H9 (cell line): ENCODE data around the gene OR10V1. TPM values are rescaled to one million over a fixed set of nuclear protein-coding genes. Genes with fewer than 3 reads are reported as not detected.

Experiments used
- DNase-seq: peaks from one replicate; pipeline ENCODE4 v3.0.0-alpha.2; 2017
- H2AFZ ChIP-seq: one replicate; pipeline ENCODE4 v1.6.1; 2013; ENCODE audit warnings: mild to moderate bottlenecking, low read length, control low read depth, moderate library complexity
- H2AK5ac ChIP-seq: 2 replicates; pipeline ENCODE4 v1.6.1; 2013; ENCODE audit warnings: low read length, control low read depth, mixed read lengths; ENCODE audit not compliant: insufficient read length
- H2BK120ac ChIP-seq: one replicate; pipeline ENCODE4 v1.6.1; 2013; ENCODE audit warnings: low read depth, mild to moderate bottlenecking, low read length, control low read depth, inconsistent platforms; ENCODE audit not compliant: poor library complexity, severe bottlenecking
- H2BK12ac ChIP-seq: 2 replicates; pipeline ENCODE4 v1.6.1; 2013; ENCODE audit warnings: low read length, control low read depth, mixed read lengths, low read depth; ENCODE audit not compliant: insufficient read length
- H2BK15ac ChIP-seq: 2 replicates; pipeline ENCODE4 v1.6.1; 2013; ENCODE audit warnings: low read depth, low read length, control low read depth
- H2BK20ac ChIP-seq: one replicate; pipeline ENCODE4 v1.6.1; 2013; ENCODE audit warnings: low read depth, mild to moderate bottlenecking, low read length, control low read depth, inconsistent platforms; ENCODE audit not compliant: poor library complexity, severe bottlenecking
- H2BK5ac ChIP-seq: 2 replicates; pipeline ENCODE4 v1.6.1; 2013; ENCODE audit warnings: low read length, control low read depth, mixed read lengths; ENCODE audit not compliant: insufficient read length
- H3K14ac ChIP-seq: 2 replicates; pipeline ENCODE4 v1.6.1; 2013; ENCODE audit warnings: low read length, control low read depth; ENCODE audit not compliant: insufficient read depth
- H3K18ac ChIP-seq: 2 replicates; pipeline ENCODE4 v1.6.1; 2013; ENCODE audit warnings: low read depth, mild to moderate bottlenecking, mixed read lengths, low read length, control low read depth; ENCODE audit not compliant: insufficient read length
- H3K23ac ChIP-seq: 2 replicates; pipeline ENCODE4 v1.6.1; 2013; ENCODE audit warnings: low read length, control low read depth, mixed read lengths, low read depth; ENCODE audit not compliant: insufficient read length
- H3K23me2 ChIP-seq: 2 replicates; pipeline ENCODE4 v1.6.1; 2013; ENCODE audit warnings: low read depth, mild to moderate bottlenecking, mixed read lengths, low read length, control low read depth; ENCODE audit not compliant: insufficient read length, poor library complexity, severe bottlenecking
- H3K27ac ChIP-seq: 2 replicates; pipeline ENCODE4 v1.5.1; 2013; ENCODE audit warnings: low read length, control low read depth, mixed read lengths, low read depth; ENCODE audit not compliant: insufficient read length
- H3K27me3 ChIP-seq: 2 replicates; pipeline ENCODE4 v1.6.1; 2013; ENCODE audit warnings: low read length, control low read depth, inconsistent platforms; ENCODE audit not compliant: insufficient read depth
- H3K4ac ChIP-seq: 2 replicates; pipeline ENCODE4 v1.6.1; 2013; ENCODE audit warnings: low read depth, mild to moderate bottlenecking, control low read depth, inconsistent platforms, low read length, moderate library complexity
- H3K4me1 ChIP-seq: 2 replicates; pipeline ENCODE4 v1.6.1; 2013; ENCODE audit warnings: low read length, control low read depth, inconsistent platforms; ENCODE audit not compliant: insufficient read depth
- H3K4me2 ChIP-seq: 2 replicates; pipeline ENCODE4 v1.6.1; 2013; ENCODE audit warnings: low read length, control low read depth, mixed read lengths; ENCODE audit not compliant: insufficient read length, insufficient read depth
- H3K56ac ChIP-seq: 2 replicates; pipeline ENCODE4 v1.6.1; 2013; ENCODE audit warnings: low read depth, mild to moderate bottlenecking, mixed read lengths, low read length, control low read depth; ENCODE audit not compliant: insufficient read length
- H3K79me1 ChIP-seq: 2 replicates; pipeline ENCODE4 v1.6.1; 2013; ENCODE audit warnings: low read depth, mild to moderate bottlenecking, moderate library complexity, low read length, control low read depth, inconsistent platforms; ENCODE audit not compliant: insufficient read depth, poor library complexity, severe bottlenecking
- H3K79me2 ChIP-seq: 2 replicates; pipeline ENCODE4 v1.6.1; 2013; ENCODE audit warnings: low read length, control low read depth, inconsistent platforms; ENCODE audit not compliant: insufficient read depth
- H3K9ac ChIP-seq: 2 replicates; pipeline ENCODE4 v1.6.1; 2013; ENCODE audit warnings: low read length, control low read depth, mixed read lengths; ENCODE audit not compliant: insufficient read length; ENCODE audit errors: extremely low read depth
- H3K9me3 ChIP-seq: one replicate; pipeline ENCODE4 v1.6.1; 2013; ENCODE audit warnings: low read depth, low read length, inconsistent platforms; ENCODE audit not compliant: control insufficient read depth
- H3T11ph ChIP-seq: one replicate; pipeline ENCODE4 v1.6.1; 2013; ENCODE audit warnings: mild to moderate bottlenecking, low read length, control low read depth, inconsistent platforms
- H4K20me1 ChIP-seq: one replicate; pipeline ENCODE4 v1.6.1; 2013; ENCODE audit not compliant: control insufficient read depth, insufficient read length, insufficient read depth
- H4K5ac ChIP-seq: 2 replicates; pipeline ENCODE4 v1.6.1; 2013; ENCODE audit warnings: low read depth, mild to moderate bottlenecking, mixed read lengths, low read length, control low read depth; ENCODE audit not compliant: insufficient read length
- H4K8ac ChIP-seq: replicated peaks from 2 replicates; pipeline ENCODE4 v1.6.1; 2013; ENCODE audit warnings: low read length, control low read depth, mixed read lengths, low read depth; ENCODE audit not compliant: insufficient read length
- H4K91ac ChIP-seq: 2 replicates; pipeline ENCODE4 v1.6.1; 2013; ENCODE audit warnings: low read depth, mild to moderate bottlenecking, moderate library complexity, mixed read lengths, low read length, control low read depth; ENCODE audit not compliant: insufficient read length
- H3K27ac Mint-ChIP-seq, 3 experiments: 2 replicates in 2 of 3; 3 replicates in 1 of 3; pipeline ENCODE4 v1.8.0; 2020 to 2021; ENCODE audit warnings: mixed read lengths in 3 of 3, mild to moderate bottlenecking in 1 of 3, moderate library complexity in 1 of 3
- H3K27me3 Mint-ChIP-seq: 2 replicates; pipeline ENCODE4 v1.8.0; 2021; ENCODE audit warnings: low read depth, mild to moderate bottlenecking, moderate library complexity, mixed read lengths
- H3K36me3 Mint-ChIP-seq, 3 experiments: 2 replicates in 2 of 3; 3 replicates in 1 of 3; pipeline ENCODE4 v1.8.0; 2020 to 2021; ENCODE audit warnings: low read depth in 3 of 3, mixed read lengths in 3 of 3; ENCODE audit not compliant: insufficient read depth in 1 of 3
- H3K4me1 Mint-ChIP-seq, 2 experiments: 2 replicates each; pipeline ENCODE4 v1.8.0; 2020; ENCODE audit warnings: mixed read lengths in 2 of 2
- H3K4me3 Mint-ChIP-seq, 2 experiments: 2 replicates in 1 of 2; 3 replicates in 1 of 2; pipeline ENCODE4 v1.8.0; 2020 to 2021; ENCODE audit warnings: mild to moderate bottlenecking in 2 of 2, mixed read lengths in 2 of 2, moderate library complexity in 1 of 2
- H3K9me3 Mint-ChIP-seq, 2 experiments: 2 replicates in 1 of 2; 3 replicates in 1 of 2; pipeline ENCODE4 v1.8.0; 2020; ENCODE audit warnings: mild to moderate bottlenecking in 2 of 2, mixed read lengths in 2 of 2, moderate library complexity in 1 of 2
- WGBS: extraction: QIAGEN DNeasy Blood & Tissue Kit; methylation state at CpG from one replicate; pipeline ENCODE4 v1.1.7; 2013; ENCODE audit warnings: missing lambda C conversion rate, low lambda C conversion rate, mixed read lengths; ENCODE audit not compliant: insufficient read length; ENCODE audit errors: extremely low coverage; 5-methylcytosine and 5-hydroxymethylcytosine counted together
- total RNA-seq: library from RNA; stranded (reverse); gene quantifications from 2 replicates; pipeline ENCODE4 v1.2.1, GENCODE V29; 2021
- TF ChIP-seq, protein P1 (sequence below): fragments of 200-600 bp; sonication (generic); conservative IDR thresholded peaks from 3 replicates; pipeline ENCODE4 v1.8.0; 2021; ENCODE audit warnings: antibody characterized with exemption, mild to moderate bottlenecking

OR10V1 gene
- total RNA-seq, 1 experiment from 2014 or later = not detected

DNA sequence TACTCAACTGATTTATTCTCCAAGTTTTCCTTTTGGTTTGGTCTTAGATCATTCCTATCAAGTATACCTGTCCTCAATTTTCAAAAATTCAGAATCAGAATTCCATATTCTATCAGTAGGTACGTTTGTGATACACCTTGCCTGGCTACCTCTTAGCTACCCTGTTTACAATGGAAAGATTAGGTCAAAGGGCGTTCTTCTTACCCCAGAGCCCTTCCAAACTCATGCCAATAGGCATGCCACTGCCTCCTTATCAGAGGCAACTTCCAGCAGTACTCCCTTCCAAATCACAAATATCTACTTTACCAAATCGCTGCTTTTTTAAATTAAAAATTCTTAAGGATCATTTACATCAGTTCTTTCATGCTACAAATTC lies 45.8 kb downstream of the OR10V1 start:
- Histone ChIP-seq H2AK5ac (no peak overlapping the region), H2AFZ (no peak overlapping the region), H3K27ac (no peak overlapping the region), H2BK15ac (no peak overlapping the region), H3K27me3 (no peaks in the 10 kb centered on the region), H3K18ac (no peak overlapping the region), H3K79me2 (peaks cover 2% of the 10 kb centered on the region; the same call in 1 of the 2 replicates), H3K79me1 (no peaks in the 10 kb centered on the region), H3K23ac (no peak overlapping the region), H4K8ac (no peak overlapping the region), H3K56ac (no peak overlapping the region), H3K4ac (no peak overlapping the region), H2BK5ac (no peak overlapping the region), H4K91ac (no peak overlapping the region), H3T11ph (no peak overlapping the region), H2BK12ac (no peak overlapping the region), H3K9me3 (no peaks in the 10 kb centered on the region), H3K4me1 (peaks cover 3% of the 10 kb centered on the region; the same call in 1 of the 2 replicates), H3K4me2 (peak overlapping the region; percentile 83), H3K14ac (no peak overlapping the region), H2BK20ac (no peak overlapping the region), H3K23me2 (peaks cover 10% of the 10 kb centered on the region), H4K5ac (no peak overlapping the region), H2BK120ac (no peak overlapping the region), H4K20me1 (no peaks in the 10 kb centered on the region), H3K9ac (peak overlapping the region; percentile 79)
- TF ChIP-seq, protein P1, sequence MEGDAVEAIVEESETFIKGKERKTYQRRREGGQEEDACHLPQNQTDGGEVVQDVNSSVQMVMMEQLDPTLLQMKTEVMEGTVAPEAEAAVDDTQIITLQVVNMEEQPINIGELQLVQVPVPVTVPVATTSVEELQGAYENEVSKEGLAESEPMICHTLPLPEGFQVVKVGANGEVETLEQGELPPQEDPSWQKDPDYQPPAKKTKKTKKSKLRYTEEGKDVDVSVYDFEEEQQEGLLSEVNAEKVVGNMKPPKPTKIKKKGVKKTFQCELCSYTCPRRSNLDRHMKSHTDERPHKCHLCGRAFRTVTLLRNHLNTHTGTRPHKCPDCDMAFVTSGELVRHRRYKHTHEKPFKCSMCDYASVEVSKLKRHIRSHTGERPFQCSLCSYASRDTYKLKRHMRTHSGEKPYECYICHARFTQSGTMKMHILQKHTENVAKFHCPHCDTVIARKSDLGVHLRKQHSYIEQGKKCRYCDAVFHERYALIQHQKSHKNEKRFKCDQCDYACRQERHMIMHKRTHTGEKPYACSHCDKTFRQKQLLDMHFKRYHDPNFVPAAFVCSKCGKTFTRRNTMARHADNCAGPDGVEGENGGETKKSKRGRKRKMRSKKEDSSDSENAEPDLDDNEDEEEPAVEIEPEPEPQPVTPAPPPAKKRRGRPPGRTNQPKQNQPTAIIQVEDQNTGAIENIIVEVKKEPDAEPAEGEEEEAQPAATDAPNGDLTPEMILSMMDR = no peak
- Mint-ChIP-seq H3K4me1 (peaks cover 16 to 18% of the 10 kb centered on the region in 2 experiments), H3K9me3 (no peaks in the 10 kb centered on the region; a peak in 2 of 5 replicates), H3K36me3 (peaks cover 9 to 41% (median 33%) of the 10 kb centered on the region in 3 experiments; a peak in 5 of 7 replicates), H3K27me3 (no peaks in the 10 kb centered on the region; the same call in 1 of the 2 replicates), H3K27ac (peak overlapping the region; percentile 92 to 97 (median 97); a peak in 6 of 7 replicates), H3K4me3 (peak overlapping the region; percentile 88 to 92)
- WGBS = 100% methylated on average over 1 of the region's 3 CpGs
- DNase-seq = no peak
